Activated CD4-positive, alpha-beta T cell treated with anti-CD3 and anti-CD28 coated beads for 36 hours (primary cell): ENCODE results near the gene DAB2IP. TPM values are rescaled to one million over a fixed set of nuclear protein-coding genes. Genes with fewer than 3 reads are reported as not detected.

Experiments
- ATAC-seq: fragments of 200-7000 bp; cut with Tn5 transposase; one replicate; pipeline ENCODE4 v1.10.0; 2021; ENCODE audit warnings: mild to moderate bottlenecking, moderate library complexity
- CTCF ChIA-PET: fragments of 350-600 bp; sonication (Branson Sonifier 250); formaldehyde crosslinking; loops from one replicate; lab custom pipeline; 2021; ENCODE audit warnings: antibody characterized with exemption; lab: Charles Lee
- POLR2A ChIA-PET: fragments of 350-600 bp; sonication (Branson Sonifier 250); formaldehyde crosslinking; loops from one replicate; lab custom pipeline; 2021; ENCODE audit warnings: antibody characterized with exemption, inconsistent platforms; lab: Charles Lee
- DNase-seq: peaks from one replicate; pipeline ENCODE4 v3.0.0-alpha.2; 2020
- H3K27ac Mint-ChIP-seq: one replicate; pipeline ENCODE4 v1.8.0; 2021; ENCODE audit warnings: mixed read lengths
- H3K27me3 Mint-ChIP-seq: one replicate; pipeline ENCODE4 v1.8.0; 2021; ENCODE audit warnings: mixed read lengths
- H3K36me3 Mint-ChIP-seq: one replicate; pipeline ENCODE4 v1.8.0; 2021; ENCODE audit warnings: low read depth, mixed read lengths
- H3K4me1 Mint-ChIP-seq: one replicate; pipeline ENCODE4 v1.8.0; 2021; ENCODE audit warnings: mixed read lengths
- H3K4me3 Mint-ChIP-seq: one replicate; pipeline ENCODE4 v1.8.0; 2021; ENCODE audit warnings: mild to moderate bottlenecking, moderate library complexity, mixed read lengths
- H3K9me3 Mint-ChIP-seq: one replicate; pipeline ENCODE4 v1.8.0; 2021; ENCODE audit warnings: low read depth, mixed read lengths
- intact Hi-C, 2 experiments: fragments of 100-400 bp; cut with DNase I in 1 of 2; cut with micrococcal nuclease in 1 of 2; formaldehyde crosslinking; loops; one replicate each; pipeline versions ENCODE4 v1.14.2 to v1.15.1; 2022 to 2024; cut with DNase I, micrococcal nuclease
- total RNA-seq, 2 experiments: library from RNA; stranded (reverse); gene quantifications; one replicate each; pipeline ENCODE4 v1.2.3, GENCODE V29; 2021

The DAB2IP gene
- total RNA-seq, 2 experiments from 2014 or later, result 0.02 to 0.28 TPM

DNA sequence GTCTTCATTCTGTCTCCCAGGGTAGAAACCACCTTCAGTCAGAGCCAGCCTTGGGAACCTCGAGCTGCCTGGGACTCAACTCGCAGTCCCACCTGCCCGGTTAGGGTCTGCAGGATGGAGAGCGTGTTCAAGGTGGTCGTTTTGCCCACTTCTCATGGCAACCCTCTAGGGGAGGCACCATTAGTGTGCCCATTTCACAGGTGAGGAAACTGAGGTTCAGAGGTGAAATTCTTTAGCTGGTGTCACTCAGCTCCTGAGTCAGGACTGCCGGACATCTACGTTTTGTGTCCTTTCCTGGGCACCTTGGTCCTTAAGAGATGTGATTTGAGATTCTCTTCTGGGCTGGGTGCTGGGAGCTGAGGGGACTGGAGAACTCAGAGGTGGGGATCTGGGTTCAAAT lies 30.0 kb downstream of the DAB2IP start:
- POLR2A ChIA-PET, result no interaction called here
- Mint-ChIP-seq H3K27me3 (peaks cover 5% of the 10 kb centered on the region), H3K4me1 (no peaks in the 10 kb centered on the region), H3K9me3 (no peaks in the 10 kb centered on the region), H3K27ac (no peak overlapping the region), H3K4me3 (no peak overlapping the region), H3K36me3 (no peaks in the 10 kb centered on the region)
- ATAC-seq (no peak), DNase-seq (no peak)
- intact Hi-C loops, result no loop called here
- CTCF ChIA-PET, result interaction anchor here (0.6 to 1.1 kb wide), 3 partner anchors 16 to 142 kb away, joined by 3 read pairs; no protein-coding TSS in a partner anchor

DNA sequence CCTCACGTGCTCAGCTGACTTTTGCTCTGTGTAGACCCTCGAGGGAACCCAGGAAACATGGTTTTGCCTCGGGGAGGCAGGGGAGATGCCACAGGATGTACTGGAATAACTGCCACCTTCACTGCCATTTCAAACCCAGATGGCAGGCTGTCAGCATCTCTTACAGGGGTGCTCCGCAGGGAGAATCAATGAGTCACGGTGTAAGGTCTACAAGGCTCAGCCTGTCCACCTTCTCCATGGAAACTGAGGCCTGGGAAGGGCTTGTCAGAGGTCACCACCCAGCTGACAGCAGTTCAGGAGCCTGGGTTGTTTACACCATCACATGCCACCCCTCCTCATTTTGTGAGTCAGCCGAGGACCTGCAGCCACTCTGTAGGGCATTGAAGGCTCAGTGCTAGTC lies 30.8 kb downstream of the DAB2IP start:
- no peak overlapping the region for H3K4me3 Mint-ChIP-seq
- POLR2A ChIA-PET, result no interaction called here
- DNase-seq (no peak), ATAC-seq (no peak)
- H3K27ac Mint-ChIP-seq, result no peak overlapping the region
- peaks cover 5% of the 10 kb centered on the region for H3K27me3 Mint-ChIP-seq
- no peaks in the 10 kb centered on the region for H3K4me1 Mint-ChIP-seq
- CTCF ChIA-PET, result interaction anchor here (1.1 kb wide), 1 partner anchor 17 kb away, joined by 3 read pairs; no protein-coding TSS in a partner anchor
- intact Hi-C loops, result no loop called here
- H3K9me3 Mint-ChIP-seq, result no peaks in the 10 kb centered on the region
- no peaks in the 10 kb centered on the region for H3K36me3 Mint-ChIP-seq

DNA sequence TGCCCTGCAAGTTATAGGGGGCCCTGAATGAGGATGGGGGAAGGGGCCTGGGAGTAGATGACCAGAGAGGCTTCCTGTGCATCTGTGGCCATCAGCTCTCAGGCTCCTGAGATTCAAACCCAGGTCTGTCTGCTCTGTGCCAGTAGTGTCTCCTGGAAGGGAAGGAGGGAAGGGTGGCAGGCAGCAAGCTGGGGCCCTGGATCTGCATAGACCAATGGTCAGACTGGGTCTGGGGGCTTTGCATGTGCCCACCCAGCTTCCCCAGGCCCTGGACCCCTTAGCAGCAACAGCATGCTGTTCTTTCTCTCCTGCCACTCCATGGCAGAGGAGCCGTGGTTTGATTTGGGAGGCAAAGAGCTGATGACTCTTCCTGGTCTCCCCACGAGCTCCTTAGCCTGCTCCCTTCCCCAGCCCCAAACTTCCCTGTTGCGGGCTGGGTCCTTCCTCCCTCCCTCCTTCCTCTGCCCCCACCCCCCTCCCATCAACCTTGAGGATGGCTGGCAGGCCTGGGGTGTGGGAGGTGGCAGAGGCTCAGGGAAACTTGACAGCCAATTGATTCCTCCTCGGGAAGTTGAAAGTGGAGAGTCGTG lies 31.6 kb downstream of the DAB2IP start:
- H3K27ac Mint-ChIP-seq, result no peak overlapping the region
- ATAC-seq (no peak), DNase-seq (no peak)
- no peak overlapping the region for H3K4me3 Mint-ChIP-seq
- no peaks in the 10 kb centered on the region for H3K36me3 Mint-ChIP-seq
- H3K9me3 Mint-ChIP-seq, result no peaks in the 10 kb centered on the region
- peaks cover 5% of the 10 kb centered on the region for H3K27me3 Mint-ChIP-seq
- no peaks in the 10 kb centered on the region for H3K4me1 Mint-ChIP-seq
- intact Hi-C loops, result no loop called here
- ChIA-PET POLR2A (no interaction called here), CTCF (interaction anchor here (0.7 to 1.6 kb wide), 4 partner anchors 9 to 440 kb away, joined by 3 to 6 read pairs (median 3); no protein-coding TSS in a partner anchor)

DNA sequence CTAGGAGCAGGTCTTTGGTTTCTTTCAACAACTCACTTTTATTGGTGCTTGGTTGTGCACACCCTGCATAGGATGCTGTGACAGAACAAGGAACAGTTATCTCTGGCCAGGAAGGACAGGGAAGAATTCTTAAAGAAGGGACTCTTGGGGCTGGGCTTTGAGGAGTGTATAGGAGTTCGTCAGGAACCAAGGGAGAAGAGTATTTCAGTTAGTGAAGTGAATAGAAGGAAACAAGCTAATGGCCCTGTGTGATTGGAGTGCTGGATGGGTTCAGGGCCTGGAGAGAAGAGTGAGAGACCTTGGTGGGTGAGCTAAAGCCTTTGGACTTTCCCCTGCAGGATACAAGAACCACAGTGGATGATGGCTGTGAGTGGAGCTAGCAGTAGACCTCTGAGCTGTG lies 32.2 kb downstream of the DAB2IP start:
- H3K9me3 Mint-ChIP-seq, result no peaks in the 10 kb centered on the region
- H3K36me3 Mint-ChIP-seq, result no peaks in the 10 kb centered on the region
- H3K27me3 Mint-ChIP-seq, result peaks cover 5% of the 10 kb centered on the region
- H3K4me3 Mint-ChIP-seq, result no peak overlapping the region
- intact Hi-C loops, result loop anchor here in 1 of 2 experiments (1.0 kb wide), 1 partner anchor 137 kb away; no protein-coding TSS in a partner anchor
- no peak overlapping the region for H3K27ac Mint-ChIP-seq
- DNase-seq (no peak), ATAC-seq (no peak)
- CTCF ChIA-PET, result interaction anchor here (0.6 to 1.7 kb wide), 9 partner anchors 9 to 138 kb away, joined by 3 to 6 read pairs (median 3); no protein-coding TSS in a partner anchor
- POLR2A ChIA-PET, result no interaction called here
- H3K4me1 Mint-ChIP-seq, result no peaks in the 10 kb centered on the region

DNA sequence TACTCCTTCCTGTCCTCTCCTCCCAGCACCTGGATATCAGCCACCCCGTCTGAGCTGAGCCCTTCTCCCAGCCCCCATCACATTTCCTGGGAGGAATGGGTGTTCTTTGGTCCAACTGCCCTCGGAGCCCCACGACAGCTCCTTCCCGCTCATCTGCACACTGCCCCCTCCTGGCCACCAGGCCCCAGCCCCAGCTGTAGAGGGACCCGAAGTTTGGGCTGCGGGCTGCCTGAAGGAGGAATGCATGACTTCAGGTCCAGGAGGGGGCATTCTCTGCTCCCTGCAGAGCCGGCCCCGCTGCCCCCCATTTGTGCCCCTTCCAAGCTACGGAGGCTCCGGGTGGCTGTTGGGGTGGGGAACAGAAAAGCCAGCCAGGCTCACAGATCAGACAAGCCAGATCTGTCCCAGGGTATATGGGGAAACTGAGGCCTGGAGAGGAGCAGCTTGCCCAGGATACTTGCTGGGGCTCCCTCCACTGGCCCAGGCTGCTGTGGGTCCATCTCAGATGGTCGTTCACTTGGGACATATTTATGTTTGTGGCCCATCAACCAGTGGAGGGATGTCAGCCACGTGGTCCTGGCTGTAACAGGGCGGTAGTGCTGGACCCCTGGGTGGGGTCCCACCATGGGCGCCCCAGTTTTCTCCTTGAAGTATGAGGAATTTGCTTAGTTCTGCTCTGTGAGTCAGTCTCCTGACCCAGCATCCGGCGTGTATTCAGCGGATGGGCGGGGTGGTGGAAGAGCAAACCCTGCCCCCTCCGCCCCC lies 33.1 kb downstream of the DAB2IP start:
- peak; percentile 51 for ATAC-seq
- Mint-ChIP-seq H3K4me3 (no peak overlapping the region), H3K36me3 (no peaks in the 10 kb centered on the region), H3K4me1 (no peaks in the 10 kb centered on the region), H3K27me3 (peaks cover 5% of the 10 kb centered on the region), H3K27ac (no peak overlapping the region), H3K9me3 (no peaks in the 10 kb centered on the region)
- DNase-seq, result peak; percentile 62
- ChIA-PET POLR2A (no interaction called here), CTCF (interaction anchor here (0.5 to 1.7 kb wide), 11 partner anchors 8 to 1172 kb away, joined by 3 to 6 read pairs (median 3); no protein-coding TSS in a partner anchor)
- intact Hi-C loops, result loop anchor here in 1 of 2 experiments (1.0 to 5.0 kb wide), 2 partner anchors 138 to 438 kb away; no protein-coding TSS in a partner anchor

DNA sequence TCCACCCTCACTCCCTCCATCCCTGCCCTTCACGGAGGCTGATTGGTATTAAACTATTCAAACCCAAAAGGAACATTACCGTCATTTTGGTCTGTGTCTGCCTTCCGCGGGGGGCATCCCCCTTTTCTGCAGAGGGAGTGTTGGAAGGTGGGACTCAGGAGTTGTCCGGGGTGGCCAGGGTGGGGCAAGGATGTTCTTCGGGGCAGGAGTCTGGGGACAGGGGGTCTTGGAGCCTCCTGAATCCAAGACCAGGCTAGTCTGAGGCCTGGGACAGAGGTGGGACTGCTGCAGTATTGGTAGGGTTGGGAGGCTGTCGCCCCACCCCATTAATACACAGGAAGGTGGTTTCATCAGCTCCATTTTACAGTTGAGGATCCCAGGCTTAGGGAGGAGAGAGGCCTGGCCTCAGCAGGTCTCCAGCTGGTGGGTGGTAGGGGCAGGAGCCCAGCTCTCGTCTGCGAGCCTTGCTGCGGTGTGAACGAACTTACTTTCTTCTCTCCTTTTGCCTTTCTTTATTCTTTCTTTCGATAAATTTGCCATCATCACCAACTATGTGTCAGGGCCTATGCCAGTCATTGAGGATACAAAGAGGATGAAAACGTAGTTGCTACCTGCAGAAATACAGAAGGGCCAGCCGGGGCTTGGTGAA lies 33.8 kb downstream of the DAB2IP start:
- intact Hi-C loops, result loop anchor here in 1 of 2 experiments (5.0 kb wide), 1 partner anchor 437 kb away; no protein-coding TSS in a partner anchor
- Mint-ChIP-seq H3K4me3 (no peak overlapping the region), H3K27ac (no peak overlapping the region), H3K36me3 (no peaks in the 10 kb centered on the region), H3K4me1 (no peaks in the 10 kb centered on the region), H3K9me3 (no peaks in the 10 kb centered on the region), H3K27me3 (peaks cover 5% of the 10 kb centered on the region)
- no peak for DNase-seq
- ATAC-seq, result no peak
- ChIA-PET POLR2A (no interaction called here), CTCF (interaction anchor here (0.5 to 1.7 kb wide), 4 partner anchors 12 to 175 kb away, joined by 3 to 5 read pairs (median 4); no protein-coding TSS in a partner anchor)

DNA sequence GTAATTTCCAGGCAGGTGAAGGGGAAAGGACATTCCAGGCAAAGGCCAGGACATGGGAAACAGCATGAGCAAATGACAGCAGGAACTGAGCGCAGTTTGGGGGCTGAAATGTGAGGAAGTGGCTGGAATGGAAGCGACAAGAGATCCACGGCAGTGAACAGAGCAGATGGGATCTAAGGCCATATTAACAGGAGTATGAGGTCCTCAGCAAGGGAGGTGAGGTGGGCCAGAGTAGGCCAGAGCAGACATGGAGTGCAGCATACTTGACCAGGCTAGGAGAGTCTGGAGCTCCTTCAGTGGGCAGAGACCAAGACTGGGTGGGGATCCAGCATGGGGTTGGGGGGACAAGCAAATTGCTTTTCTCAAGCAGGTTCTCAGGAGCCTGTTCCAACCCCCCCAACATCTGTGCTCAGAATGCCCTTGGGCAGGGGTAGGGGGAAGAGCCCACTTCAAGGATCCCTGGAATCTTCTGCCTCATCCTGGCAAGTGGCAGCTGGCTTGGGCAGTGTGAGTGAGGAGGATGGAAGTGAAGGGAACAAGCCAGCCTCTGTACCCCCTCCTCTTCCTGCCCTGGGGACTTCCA lies 34.5 kb downstream of the DAB2IP start:
- no peak overlapping the region for H3K27ac Mint-ChIP-seq
- intact Hi-C loops, result loop anchor here (2.0 to 5.0 kb wide), 2 partner anchors 307 to 436 kb away; no protein-coding TSS in a partner anchor
- H3K36me3 Mint-ChIP-seq, result no peaks in the 10 kb centered on the region
- H3K27me3 Mint-ChIP-seq, result peaks cover 5% of the 10 kb centered on the region
- no peak overlapping the region for H3K4me3 Mint-ChIP-seq
- H3K4me1 Mint-ChIP-seq, result no peaks in the 10 kb centered on the region
- no peaks in the 10 kb centered on the region for H3K9me3 Mint-ChIP-seq
- DNase-seq (no peak), ATAC-seq (no peak)
- CTCF ChIA-PET, result interaction anchor here (0.6 to 1.0 kb wide), 2 partner anchors 12 to 175 kb away, joined by 3 to 4 read pairs; no protein-coding TSS in a partner anchor
- POLR2A ChIA-PET, result no interaction called here

DNA sequence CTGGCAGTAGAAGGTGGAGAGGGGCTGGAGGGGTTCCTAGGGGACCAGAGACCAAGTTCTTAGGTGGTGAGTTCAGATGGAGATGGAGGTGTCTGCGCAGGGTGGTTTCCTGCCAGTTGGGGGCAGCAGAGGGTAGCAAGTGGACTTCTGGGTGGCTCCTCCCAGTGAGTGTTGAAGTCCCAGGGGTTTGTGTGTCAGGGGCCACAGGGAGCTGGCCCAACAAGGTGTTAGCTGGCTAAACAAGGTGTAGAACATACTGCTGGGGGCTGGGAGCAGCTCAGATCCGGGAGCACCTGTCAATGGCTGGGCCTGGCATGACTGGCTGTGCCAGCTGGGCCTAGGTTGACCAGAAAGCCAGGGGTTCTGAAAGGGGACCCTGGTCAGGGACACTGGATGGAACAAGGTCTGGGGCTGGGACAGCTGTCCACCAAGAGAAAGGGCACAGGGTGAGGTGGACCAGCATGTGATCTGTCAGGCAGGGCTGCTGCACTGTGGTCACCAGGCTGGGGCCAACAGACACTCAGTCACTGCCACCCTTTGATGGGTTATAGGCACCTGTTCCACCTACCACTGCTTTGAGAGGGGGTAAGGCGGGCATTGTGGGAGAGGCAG lies 35.6 kb downstream of the DAB2IP start:
- H3K4me3 Mint-ChIP-seq, result no peak overlapping the region
- ATAC-seq, result peak; percentile 88

DNA sequence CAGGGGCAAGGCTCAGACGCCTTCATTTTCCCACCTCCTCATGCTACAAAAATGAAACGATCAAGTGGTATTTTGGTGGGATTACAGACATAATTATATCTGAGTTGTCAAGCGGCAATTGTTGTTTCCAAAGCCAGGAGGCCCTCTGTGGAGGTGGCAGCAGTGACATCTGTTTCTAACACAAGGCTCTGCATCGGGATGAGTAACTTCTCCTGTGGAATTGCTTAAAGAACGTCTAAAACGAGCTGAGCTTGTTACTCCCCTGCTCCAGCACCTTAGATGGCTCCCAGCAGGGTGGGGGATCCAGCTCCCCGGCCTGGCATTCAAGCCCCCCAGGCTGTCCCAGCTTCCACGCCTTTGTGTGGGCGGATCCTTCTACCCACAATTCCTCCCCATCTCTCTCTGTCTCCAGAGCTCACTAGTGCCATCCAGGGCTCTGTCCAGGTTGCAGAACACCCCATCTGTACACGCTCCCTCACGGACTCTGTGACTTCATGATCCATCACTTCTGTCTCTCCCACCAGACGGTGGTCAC lies 36.8 kb downstream of the DAB2IP start:
- Mint-ChIP-seq H3K4me1 (no peaks in the 10 kb centered on the region), H3K9me3 (no peaks in the 10 kb centered on the region), H3K27ac (no peak overlapping the region), H3K36me3 (no peaks in the 10 kb centered on the region), H3K27me3 (peaks cover 5% of the 10 kb centered on the region), H3K4me3 (no peak overlapping the region)
- ATAC-seq, result no peak
- ChIA-PET POLR2A (no interaction called here), CTCF (interaction anchor here (1.8 to 2.0 kb wide), 2 partner anchors 9 to 307 kb away, joined by 8 to 9 read pairs; no protein-coding TSS in a partner anchor)
- intact Hi-C loops, result loop anchor here in 1 of 2 experiments (5.0 kb wide), 1 partner anchor 434 kb away; no protein-coding TSS in a partner anchor
- DNase-seq, result no peak

More for the DNA sequence above, 35.6 kb downstream of the DAB2IP start:
- POLR2A ChIA-PET, result no interaction called here
- intact Hi-C loops, result loop anchor here (1.0 to 5.0 kb wide), 3 partner anchors 305 to 435 kb away; no protein-coding TSS in a partner anchor
- CTCF ChIA-PET, result interaction anchor here (0.8 to 2.0 kb wide), 8 partner anchors 11 to 553 kb away, joined by 3 to 9 read pairs (median 4); no protein-coding TSS in a partner anchor
- peak; percentile 84 for DNase-seq
- no peaks in the 10 kb centered on the region for H3K9me3 Mint-ChIP-seq
- no peaks in the 10 kb centered on the region for H3K4me1 Mint-ChIP-seq
- H3K27ac Mint-ChIP-seq, result no peak overlapping the region
- no peaks in the 10 kb centered on the region for H3K36me3 Mint-ChIP-seq
- H3K27me3 Mint-ChIP-seq, result peaks cover 5% of the 10 kb centered on the region

DNA sequence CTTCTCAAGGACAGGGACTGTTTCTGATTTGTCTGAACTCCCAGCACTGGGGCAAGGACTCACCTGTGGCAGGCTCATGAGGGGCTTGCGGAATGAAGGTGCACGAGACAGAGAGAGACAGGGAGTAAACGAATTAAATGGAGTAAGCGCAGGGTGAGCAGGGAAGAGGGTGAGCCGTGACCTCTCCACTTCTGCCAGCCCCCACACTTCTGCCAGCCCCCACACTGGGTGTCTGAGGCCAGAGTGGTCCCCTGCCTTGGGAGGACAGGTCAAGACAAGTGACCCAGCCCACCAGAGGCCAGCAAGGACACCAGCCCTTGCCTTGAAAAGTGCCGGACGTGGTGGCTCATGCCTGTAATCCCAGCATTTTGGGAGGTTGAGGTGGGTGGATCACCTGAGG lies 37.2 kb downstream of the DAB2IP start:
- Mint-ChIP-seq H3K4me1 (no peaks in the 10 kb centered on the region), H3K27me3 (peaks cover 3% of the 10 kb centered on the region), H3K4me3 (no peak overlapping the region), H3K27ac (no peak overlapping the region), H3K9me3 (no peaks in the 10 kb centered on the region), H3K36me3 (no peaks in the 10 kb centered on the region)
- DNase-seq, result no peak
- CTCF ChIA-PET, result interaction anchor here (0.6 to 2.0 kb wide), 3 partner anchors 9 to 305 kb away, joined by 3 to 8 read pairs (median 4); no protein-coding TSS in a partner anchor
- intact Hi-C loops, result loop anchor here in 1 of 2 experiments (5.0 kb wide), 1 partner anchor 434 kb away; no protein-coding TSS in a partner anchor
- no peak for ATAC-seq
- POLR2A ChIA-PET, result interaction anchor here (0.7 kb wide), 1 partner anchor 200 kb away, joined by 3 read pairs; no protein-coding TSS in a partner anchor
